HL-60 (cell line): Measurements from ENCODE around the gene TAOK3.

Experiments used
- DNase-seq, 2 experiments: peaks; one replicate each; pipeline ENCODE4 v3.0.0-alpha.2; 2010 to 2020; ENCODE audit warnings: low read depth in 1 of 2, low spot score in 1 of 2
- H3K27ac ChIP-seq: fragments of 250-450 bp; sonication (Bioruptor Pico); replicated peaks from 2 replicates; pipeline ENCODE4 v1.5.1; 2020; ENCODE audit warnings: mild to moderate bottlenecking, moderate library complexity
- H3K27me3 ChIP-seq: fragments of 250-450 bp; sonication (Bioruptor Pico); 2 replicates; pipeline ENCODE4 v1.5.1; 2021; ENCODE audit warnings: mild to moderate bottlenecking, moderate library complexity; ENCODE audit not compliant: insufficient read depth, poor library complexity, severe bottlenecking
- H3K4me3 ChIP-seq: replicated peaks from 2 replicates; pipeline ENCODE4 v1.5.1; 2011; ENCODE audit warnings: mild to moderate bottlenecking, control low read depth, low read length; ENCODE audit not compliant: insufficient read depth
- GABPA ChIP-seq: IDR thresholded peaks from 2 replicates; pipeline ENCODE4 v1.6.1; 2012; ENCODE audit warnings: low read depth
- POLR2AphosphoS5 ChIP-seq: IDR thresholded peaks from 2 replicates; pipeline ENCODE4 v1.6.1; 2012; ENCODE audit warnings: low read depth
- SPI1 ChIP-seq: IDR thresholded peaks from 2 replicates; pipeline ENCODE4 v1.6.1; 2012; ENCODE audit warnings: low read depth, mild to moderate bottlenecking, borderline replicate concordance
- long read RNA-seq: library from polyadenylated mRNA; unstranded; transcript quantifications from one replicate; pipeline ENCODE4 v2.0.0, GENCODE V29; 2020
- TF ChIP-seq, protein P1 (sequence below): IDR thresholded peaks from 2 replicates; pipeline ENCODE4 v1.6.1; 2012; ENCODE audit warnings: low read depth; ENCODE audit not compliant: insufficient replicate concordance
- TF ChIP-seq, protein P2 (sequence below): IDR thresholded peaks from one replicate; pipeline ENCODE4 v1.5.1; 2011; ENCODE audit warnings: low read length, control low read depth, inconsistent platforms; ENCODE audit not compliant: insufficient read depth

TAOK3 gene
- long read RNA-seq, full-length matches to known transcripts, result 185 of 828 reads
- long read RNA-seq, partial matches to known transcripts, result 375 of 828 reads
- long read RNA-seq, other reads (novel, unspliced or antisense), result 268 of 828 reads

DNA sequence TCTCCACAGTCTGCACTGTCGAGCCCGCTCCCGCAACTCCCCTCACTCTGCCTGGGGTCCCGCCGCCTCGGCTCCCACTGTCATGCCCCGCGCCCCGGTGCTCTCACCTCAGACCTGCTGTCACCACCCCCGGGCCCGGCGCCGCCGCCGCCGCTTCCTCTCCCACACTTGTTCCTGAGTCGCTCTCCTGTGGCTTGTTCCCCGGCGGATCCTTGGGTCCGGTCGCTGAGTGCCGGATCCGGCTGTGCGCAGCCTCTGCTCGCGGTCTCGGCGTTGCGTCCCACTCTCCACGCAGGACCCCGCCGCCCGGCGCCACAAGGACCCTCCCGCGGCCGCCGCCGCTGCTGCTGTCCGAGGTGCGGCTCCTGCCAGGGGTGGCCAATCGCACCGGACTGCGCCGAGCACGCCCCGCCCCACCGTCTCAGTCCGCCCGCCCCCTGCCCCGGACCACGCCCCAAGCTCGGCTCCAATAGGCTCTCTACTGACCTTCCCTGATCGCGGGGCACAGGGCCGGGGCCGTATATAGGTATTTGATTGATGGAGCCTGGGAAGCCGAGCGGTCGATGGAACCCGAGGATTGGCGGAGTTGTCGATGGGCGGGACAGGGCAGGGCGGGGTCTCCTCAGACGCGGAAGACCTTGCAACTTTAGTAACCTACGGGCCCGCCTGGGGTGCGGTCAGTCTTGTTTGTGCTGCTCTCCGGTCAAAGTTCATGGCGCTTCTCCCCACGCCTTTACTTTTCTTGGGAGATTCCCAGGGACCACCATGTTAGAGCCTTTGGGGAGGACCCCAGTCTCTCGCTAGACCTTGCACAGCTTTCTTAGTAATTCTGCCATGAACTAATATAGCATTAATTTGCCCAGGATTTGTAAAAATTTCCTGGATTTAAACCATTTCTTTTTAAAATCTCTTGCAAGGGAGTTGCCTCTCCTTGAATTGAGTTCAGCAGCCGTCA, at the start of gene TAOK3:
TSS of gene TAOK3 (minus strand) at position 367 of the 955 bp plus-strand sequence. CDS start 117,340 bp downstream, outside the sequence.
- Histone ChIP-seq H3K27ac (peak within 1 kb of the TSS; percentile 75), H3K4me3 (peak within 1 kb of the TSS; percentile 93)

DNA sequence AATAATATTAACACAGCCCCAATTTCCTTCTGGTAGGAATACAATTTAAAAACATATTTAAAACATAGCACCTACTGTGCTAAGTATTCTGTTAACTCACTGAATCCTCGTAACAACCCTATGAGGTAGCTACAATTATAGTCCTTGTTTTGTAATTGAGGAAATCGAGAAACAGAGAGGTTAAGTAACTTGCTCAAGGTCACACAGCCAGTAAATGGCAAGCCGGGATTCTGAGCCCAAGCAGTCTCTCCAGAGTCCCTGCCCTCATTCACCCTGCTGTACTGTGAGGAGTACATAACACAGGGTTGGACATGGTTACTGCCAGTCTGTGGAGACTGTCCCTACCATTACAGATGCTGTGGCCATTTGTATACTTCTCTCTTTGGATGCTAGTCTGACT, 48.0 kb upstream of the TAOK3 start:
- Histone ChIP-seq H3K4me3 (no peak overlapping the region), H3K27me3 (no peaks in the 10 kb centered on the region), H3K27ac (no peak overlapping the region)
- TF ChIP-seq SPI1 (no peak), POLR2AphosphoS5 (no peak), GABPA (no peak)
- no peak for DNase-seq

More for the DNA sequence above, at the start of gene TAOK3:
- no peaks in the 10 kb centered on the region for H3K27me3 ChIP-seq
- peak; percentile 97 to 99 for DNase-seq
- peak; percentile 62; the same call in 1 of the 2 replicates for TF ChIP-seq SPI1
- TF ChIP-seq, protein P1, sequence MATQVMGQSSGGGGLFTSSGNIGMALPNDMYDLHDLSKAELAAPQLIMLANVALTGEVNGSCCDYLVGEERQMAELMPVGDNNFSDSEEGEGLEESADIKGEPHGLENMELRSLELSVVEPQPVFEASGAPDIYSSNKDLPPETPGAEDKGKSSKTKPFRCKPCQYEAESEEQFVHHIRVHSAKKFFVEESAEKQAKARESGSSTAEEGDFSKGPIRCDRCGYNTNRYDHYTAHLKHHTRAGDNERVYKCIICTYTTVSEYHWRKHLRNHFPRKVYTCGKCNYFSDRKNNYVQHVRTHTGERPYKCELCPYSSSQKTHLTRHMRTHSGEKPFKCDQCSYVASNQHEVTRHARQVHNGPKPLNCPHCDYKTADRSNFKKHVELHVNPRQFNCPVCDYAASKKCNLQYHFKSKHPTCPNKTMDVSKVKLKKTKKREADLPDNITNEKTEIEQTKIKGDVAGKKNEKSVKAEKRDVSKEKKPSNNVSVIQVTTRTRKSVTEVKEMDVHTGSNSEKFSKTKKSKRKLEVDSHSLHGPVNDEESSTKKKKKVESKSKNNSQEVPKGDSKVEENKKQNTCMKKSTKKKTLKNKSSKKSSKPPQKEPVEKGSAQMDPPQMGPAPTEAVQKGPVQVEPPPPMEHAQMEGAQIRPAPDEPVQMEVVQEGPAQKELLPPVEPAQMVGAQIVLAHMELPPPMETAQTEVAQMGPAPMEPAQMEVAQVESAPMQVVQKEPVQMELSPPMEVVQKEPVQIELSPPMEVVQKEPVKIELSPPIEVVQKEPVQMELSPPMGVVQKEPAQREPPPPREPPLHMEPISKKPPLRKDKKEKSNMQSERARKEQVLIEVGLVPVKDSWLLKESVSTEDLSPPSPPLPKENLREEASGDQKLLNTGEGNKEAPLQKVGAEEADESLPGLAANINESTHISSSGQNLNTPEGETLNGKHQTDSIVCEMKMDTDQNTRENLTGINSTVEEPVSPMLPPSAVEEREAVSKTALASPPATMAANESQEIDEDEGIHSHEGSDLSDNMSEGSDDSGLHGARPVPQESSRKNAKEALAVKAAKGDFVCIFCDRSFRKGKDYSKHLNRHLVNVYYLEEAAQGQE, result peak; percentile 87
- TF ChIP-seq POLR2AphosphoS5, result peak; percentile 92
- TF ChIP-seq, protein P2, sequence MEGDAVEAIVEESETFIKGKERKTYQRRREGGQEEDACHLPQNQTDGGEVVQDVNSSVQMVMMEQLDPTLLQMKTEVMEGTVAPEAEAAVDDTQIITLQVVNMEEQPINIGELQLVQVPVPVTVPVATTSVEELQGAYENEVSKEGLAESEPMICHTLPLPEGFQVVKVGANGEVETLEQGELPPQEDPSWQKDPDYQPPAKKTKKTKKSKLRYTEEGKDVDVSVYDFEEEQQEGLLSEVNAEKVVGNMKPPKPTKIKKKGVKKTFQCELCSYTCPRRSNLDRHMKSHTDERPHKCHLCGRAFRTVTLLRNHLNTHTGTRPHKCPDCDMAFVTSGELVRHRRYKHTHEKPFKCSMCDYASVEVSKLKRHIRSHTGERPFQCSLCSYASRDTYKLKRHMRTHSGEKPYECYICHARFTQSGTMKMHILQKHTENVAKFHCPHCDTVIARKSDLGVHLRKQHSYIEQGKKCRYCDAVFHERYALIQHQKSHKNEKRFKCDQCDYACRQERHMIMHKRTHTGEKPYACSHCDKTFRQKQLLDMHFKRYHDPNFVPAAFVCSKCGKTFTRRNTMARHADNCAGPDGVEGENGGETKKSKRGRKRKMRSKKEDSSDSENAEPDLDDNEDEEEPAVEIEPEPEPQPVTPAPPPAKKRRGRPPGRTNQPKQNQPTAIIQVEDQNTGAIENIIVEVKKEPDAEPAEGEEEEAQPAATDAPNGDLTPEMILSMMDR, result no peak

DNA sequence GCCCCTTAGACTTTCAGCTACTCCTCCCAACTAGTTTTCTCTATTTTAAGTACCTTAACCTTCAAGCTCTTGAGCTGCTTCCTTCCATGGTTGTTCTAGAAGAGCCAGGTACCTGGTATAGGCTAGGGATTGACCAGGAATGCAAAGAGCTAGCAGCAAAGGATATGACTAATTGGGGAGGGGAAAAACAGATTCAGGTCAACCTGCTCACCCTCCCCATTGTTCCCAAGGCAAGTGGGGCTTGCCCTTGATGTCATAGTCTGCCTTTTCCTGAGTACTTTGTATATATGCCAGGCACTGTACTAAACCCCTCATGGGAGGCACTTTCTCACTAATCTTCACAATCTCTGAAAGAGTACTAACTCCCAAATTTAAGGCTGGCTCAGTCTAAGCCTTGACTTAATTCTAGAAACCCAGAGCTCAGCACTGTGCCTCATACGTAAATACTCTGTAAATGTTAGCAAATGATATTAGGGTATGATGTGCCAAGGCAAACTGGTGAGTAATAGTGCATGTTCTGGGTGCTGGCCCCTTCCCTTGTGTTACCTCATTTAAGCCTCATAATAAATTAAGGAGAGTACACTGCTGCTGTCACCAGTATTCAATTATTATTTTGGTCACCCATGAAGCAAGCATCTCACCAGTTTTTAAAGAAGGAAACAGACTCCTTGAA, 45.8 kb upstream of the TAOK3 start:
- TF ChIP-seq POLR2AphosphoS5 (no peak), SPI1 (no peak), GABPA (no peak)
- TF ChIP-seq, protein P1, result no peak
- TF ChIP-seq, protein P2, result no peak
- Histone ChIP-seq H3K27me3 (no peaks in the 10 kb centered on the region), H3K4me3 (no peak overlapping the region), H3K27ac (no peak overlapping the region)
- no peak for DNase-seq

DNA sequence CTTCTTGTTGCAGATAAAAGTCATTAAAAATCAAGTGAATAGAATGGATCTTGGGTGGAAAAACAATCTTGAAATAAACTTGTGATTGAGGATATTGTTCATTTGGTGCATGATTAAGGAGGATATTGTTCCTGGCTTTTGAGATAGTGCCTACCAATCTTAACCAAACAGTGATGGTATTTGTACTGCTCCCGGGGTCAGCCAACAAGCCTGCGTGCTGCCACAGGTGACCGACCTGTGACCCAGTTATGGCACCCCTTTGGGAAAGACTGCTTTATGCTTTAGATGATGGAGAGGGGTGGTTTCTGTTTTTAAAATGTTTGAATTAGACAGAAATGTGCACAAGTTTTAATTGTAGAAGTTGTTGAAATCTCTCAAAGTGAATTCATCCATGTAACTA, 45.2 kb upstream of the TAOK3 start:
- no peak for TF ChIP-seq GABPA
- TF ChIP-seq SPI1, result no peak
- TF ChIP-seq, protein P1, result no peak
- no peak for TF ChIP-seq POLR2AphosphoS5

More for the DNA sequence above, 45.2 kb upstream of the TAOK3 start:
- Histone ChIP-seq H3K27me3 (no peaks in the 10 kb centered on the region), H3K4me3 (no peak overlapping the region), H3K27ac (no peak overlapping the region)
- DNase-seq, result no peak
